Glutamatergic neuron (in vitro differentiated cells): Measurements from ENCODE around the gene GPAM. TPM values are rescaled to one million over a fixed set of nuclear protein-coding genes. Genes with fewer than 3 reads are reported as not detected.

Source experiments
- DNase-seq: peaks from one replicate; pipeline ENCODE4 v3.0.0; 2022
- H3K27ac Mint-ChIP-seq: one replicate; pipeline ENCODE4 v1.8.0; 2020; ENCODE audit warnings: mild to moderate bottlenecking, mixed read lengths, inconsistent platforms; ENCODE audit not compliant: unreplicated experiment
- H3K27me3 Mint-ChIP-seq: one replicate; pipeline ENCODE4 v1.8.0; 2020; ENCODE audit warnings: mild to moderate bottlenecking, moderate library complexity, mixed read lengths, inconsistent platforms; ENCODE audit not compliant: unreplicated experiment
- H3K36me3 Mint-ChIP-seq: one replicate; pipeline ENCODE4 v1.8.0; 2020; ENCODE audit warnings: mild to moderate bottlenecking, mixed read lengths, inconsistent platforms; ENCODE audit not compliant: unreplicated experiment
- H3K4me1 Mint-ChIP-seq: one replicate; pipeline ENCODE4 v1.8.0; 2020; ENCODE audit warnings: mild to moderate bottlenecking, low read depth, mixed read lengths, inconsistent platforms; ENCODE audit not compliant: unreplicated experiment
- H3K4me3 Mint-ChIP-seq: one replicate; pipeline ENCODE4 v1.8.0; 2020; ENCODE audit warnings: mild to moderate bottlenecking, mixed read lengths, inconsistent platforms; ENCODE audit not compliant: unreplicated experiment
- H3K9me3 Mint-ChIP-seq: one replicate; pipeline ENCODE4 v1.8.0; 2020; ENCODE audit warnings: mild to moderate bottlenecking, moderate library complexity, mixed read lengths, inconsistent platforms; ENCODE audit not compliant: unreplicated experiment
- long read RNA-seq: library from polyadenylated mRNA; unstranded; transcript quantifications from one replicate; pipeline ENCODE4 v2.0.0, GENCODE V29; 2020; ENCODE audit not compliant: unreplicated experiment
- total RNA-seq: library from RNA; stranded (reverse); fragmentation: NEBNext Ultra II Directional; extraction: Animal tissue kit (Norgen Biotek cat#: 25700); gene quantifications from one replicate; pipeline ENCODE4 v1.2.1, GENCODE V29; 2021; ENCODE audit not compliant: unreplicated experiment
- TF ChIP-seq, protein P1 (sequence below): fragments of 200-600 bp; sonication (generic); IDR thresholded peaks from one replicate; pipeline ENCODE4 v1.5.0; 2021; ENCODE audit not compliant: partially characterized antibody, unreplicated experiment

The GPAM gene, protein sequence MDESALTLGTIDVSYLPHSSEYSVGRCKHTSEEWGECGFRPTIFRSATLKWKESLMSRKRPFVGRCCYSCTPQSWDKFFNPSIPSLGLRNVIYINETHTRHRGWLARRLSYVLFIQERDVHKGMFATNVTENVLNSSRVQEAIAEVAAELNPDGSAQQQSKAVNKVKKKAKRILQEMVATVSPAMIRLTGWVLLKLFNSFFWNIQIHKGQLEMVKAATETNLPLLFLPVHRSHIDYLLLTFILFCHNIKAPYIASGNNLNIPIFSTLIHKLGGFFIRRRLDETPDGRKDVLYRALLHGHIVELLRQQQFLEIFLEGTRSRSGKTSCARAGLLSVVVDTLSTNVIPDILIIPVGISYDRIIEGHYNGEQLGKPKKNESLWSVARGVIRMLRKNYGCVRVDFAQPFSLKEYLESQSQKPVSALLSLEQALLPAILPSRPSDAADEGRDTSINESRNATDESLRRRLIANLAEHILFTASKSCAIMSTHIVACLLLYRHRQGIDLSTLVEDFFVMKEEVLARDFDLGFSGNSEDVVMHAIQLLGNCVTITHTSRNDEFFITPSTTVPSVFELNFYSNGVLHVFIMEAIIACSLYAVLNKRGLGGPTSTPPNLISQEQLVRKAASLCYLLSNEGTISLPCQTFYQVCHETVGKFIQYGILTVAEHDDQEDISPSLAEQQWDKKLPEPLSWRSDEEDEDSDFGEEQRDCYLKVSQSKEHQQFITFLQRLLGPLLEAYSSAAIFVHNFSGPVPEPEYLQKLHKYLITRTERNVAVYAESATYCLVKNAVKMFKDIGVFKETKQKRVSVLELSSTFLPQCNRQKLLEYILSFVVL
- total RNA-seq, result 13.8 TPM
- long read RNA-seq, partial matches to known transcripts, result 0 of 1 reads
- long read RNA-seq, other reads (novel, unspliced or antisense), result 1 of 1 reads

DNA sequence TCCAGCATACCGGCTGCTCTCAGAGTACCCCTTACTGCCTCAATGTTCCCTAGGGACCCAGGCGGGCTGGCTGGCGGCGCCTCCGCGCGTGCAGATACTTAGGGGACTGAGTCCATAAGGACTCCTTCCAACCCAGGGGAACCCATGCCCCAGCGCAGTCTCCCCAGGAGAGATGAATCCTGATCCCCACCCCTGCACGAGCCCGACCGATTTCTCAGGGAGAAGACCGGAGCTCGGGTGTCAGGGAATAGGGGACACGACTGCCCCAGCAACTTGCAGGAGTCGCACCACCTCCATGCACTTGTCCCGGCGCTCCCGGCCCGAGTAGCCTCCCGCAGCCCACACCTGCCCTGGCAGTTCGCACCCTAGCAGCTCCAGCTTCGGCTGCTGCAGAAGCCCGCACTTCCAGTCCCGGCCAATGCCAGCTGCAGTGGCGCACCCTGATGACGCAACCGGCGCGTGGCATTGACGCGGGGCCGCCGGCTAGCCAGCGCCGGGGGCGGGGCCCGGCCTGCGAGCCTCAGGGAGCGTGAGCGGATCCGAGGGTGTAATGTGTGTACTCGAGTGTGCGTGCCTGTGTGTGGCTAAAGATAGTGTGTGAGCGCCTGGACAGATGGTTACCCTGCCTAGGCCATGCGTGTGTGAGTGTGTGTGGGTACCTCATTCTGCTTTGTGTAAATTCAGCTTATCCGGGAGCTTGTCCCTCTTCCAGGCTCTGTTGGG lies at the start of gene GPAM:
Gene GPAM, minus strand, starts transcription at position 437 of the 723 bp plus-strand sequence. CDS start 1,981 bp downstream, outside the sequence.
- H3K27me3 Mint-ChIP-seq, result peaks cover 9% of the 10 kb centered on the region
- H3K4me3 Mint-ChIP-seq, result peak within 1 kb of the TSS; percentile 95
- peaks cover 18% of the 10 kb centered on the region for H3K9me3 Mint-ChIP-seq
- peak; percentile 100 for DNase-seq
- TF ChIP-seq, protein P1, sequence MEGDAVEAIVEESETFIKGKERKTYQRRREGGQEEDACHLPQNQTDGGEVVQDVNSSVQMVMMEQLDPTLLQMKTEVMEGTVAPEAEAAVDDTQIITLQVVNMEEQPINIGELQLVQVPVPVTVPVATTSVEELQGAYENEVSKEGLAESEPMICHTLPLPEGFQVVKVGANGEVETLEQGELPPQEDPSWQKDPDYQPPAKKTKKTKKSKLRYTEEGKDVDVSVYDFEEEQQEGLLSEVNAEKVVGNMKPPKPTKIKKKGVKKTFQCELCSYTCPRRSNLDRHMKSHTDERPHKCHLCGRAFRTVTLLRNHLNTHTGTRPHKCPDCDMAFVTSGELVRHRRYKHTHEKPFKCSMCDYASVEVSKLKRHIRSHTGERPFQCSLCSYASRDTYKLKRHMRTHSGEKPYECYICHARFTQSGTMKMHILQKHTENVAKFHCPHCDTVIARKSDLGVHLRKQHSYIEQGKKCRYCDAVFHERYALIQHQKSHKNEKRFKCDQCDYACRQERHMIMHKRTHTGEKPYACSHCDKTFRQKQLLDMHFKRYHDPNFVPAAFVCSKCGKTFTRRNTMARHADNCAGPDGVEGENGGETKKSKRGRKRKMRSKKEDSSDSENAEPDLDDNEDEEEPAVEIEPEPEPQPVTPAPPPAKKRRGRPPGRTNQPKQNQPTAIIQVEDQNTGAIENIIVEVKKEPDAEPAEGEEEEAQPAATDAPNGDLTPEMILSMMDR, result no peak
- peak within 1 kb of the TSS; percentile 92 for H3K27ac Mint-ChIP-seq
- peaks cover 4% of the 10 kb centered on the region for H3K4me1 Mint-ChIP-seq
- peaks cover 5% of the 10 kb centered on the region for H3K36me3 Mint-ChIP-seq

DNA sequence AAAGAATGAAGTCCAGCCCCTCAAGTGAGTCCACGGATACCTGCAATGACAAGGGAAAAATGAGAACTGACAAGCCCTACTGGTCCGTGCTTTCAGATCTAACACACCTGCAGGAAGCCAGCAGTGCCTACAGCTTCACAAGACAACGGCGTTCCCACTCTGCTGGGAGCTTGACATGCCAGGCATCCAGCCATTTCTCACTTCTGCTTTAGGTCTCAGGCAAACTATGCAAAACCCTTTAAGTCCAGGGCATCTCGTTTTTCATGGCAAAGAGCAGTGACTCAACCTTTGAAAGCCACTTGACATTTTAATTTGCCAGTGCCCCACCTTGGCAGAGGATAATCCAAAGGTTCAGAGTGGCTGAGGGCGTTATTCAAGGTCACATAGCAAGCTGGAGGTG lies 49.1 kb upstream of the GPAM start:
- H3K4me3 Mint-ChIP-seq, result no peak overlapping the region
- H3K27ac Mint-ChIP-seq, result no peak overlapping the region
- TF ChIP-seq, protein P1, result no peak
- no peak for DNase-seq
- peaks cover 5% of the 10 kb centered on the region for H3K36me3 Mint-ChIP-seq
- H3K9me3 Mint-ChIP-seq, result peaks cover 2% of the 10 kb centered on the region
- no peaks in the 10 kb centered on the region for H3K4me1 Mint-ChIP-seq
- H3K27me3 Mint-ChIP-seq, result no peaks in the 10 kb centered on the region

DNA sequence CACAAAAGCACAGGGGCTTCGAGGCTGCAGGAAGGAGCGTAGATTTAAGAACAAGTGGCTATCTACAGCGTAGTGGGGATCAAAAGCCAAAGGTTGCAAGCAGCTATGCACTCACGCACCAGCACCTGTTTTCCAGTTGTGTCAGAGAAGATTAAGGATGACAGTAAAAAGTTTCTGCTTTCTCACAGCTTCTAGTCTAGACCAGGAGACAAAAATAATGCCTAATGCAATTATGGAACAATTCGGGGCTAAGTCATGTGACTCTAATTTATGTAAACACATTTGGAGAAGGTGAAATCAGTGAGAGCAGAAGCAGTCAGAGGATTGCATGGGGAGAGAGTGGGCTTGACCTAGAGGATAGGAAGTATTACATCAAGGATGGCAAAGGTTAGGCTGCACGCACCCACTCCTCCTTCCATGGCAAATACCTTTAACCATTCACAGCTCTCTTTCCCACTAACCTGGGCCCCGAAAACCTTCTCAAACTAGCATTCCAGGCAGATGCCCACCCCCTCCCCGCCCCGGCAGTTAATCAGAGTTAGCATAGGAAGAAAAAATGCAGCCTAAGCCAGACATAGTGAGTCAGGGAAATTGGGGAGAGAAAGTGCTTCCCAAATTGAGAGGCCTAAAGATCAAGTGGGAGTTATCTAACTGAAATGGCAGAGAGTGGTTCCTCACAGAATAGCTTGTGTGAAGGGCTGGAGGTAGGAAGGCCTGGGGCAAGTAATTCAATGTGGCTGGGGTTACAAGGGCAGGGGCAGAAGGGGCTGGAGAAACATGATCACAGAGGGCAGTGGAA lies 48.2 kb upstream of the GPAM start:
- Mint-ChIP-seq H3K27ac (no peak overlapping the region), H3K4me1 (no peaks in the 10 kb centered on the region), H3K4me3 (no peak overlapping the region), H3K27me3 (no peaks in the 10 kb centered on the region), H3K9me3 (peaks cover 4% of the 10 kb centered on the region), H3K36me3 (no peaks in the 10 kb centered on the region)
- DNase-seq, result no peak
- TF ChIP-seq, protein P1, result no peak

DNA sequence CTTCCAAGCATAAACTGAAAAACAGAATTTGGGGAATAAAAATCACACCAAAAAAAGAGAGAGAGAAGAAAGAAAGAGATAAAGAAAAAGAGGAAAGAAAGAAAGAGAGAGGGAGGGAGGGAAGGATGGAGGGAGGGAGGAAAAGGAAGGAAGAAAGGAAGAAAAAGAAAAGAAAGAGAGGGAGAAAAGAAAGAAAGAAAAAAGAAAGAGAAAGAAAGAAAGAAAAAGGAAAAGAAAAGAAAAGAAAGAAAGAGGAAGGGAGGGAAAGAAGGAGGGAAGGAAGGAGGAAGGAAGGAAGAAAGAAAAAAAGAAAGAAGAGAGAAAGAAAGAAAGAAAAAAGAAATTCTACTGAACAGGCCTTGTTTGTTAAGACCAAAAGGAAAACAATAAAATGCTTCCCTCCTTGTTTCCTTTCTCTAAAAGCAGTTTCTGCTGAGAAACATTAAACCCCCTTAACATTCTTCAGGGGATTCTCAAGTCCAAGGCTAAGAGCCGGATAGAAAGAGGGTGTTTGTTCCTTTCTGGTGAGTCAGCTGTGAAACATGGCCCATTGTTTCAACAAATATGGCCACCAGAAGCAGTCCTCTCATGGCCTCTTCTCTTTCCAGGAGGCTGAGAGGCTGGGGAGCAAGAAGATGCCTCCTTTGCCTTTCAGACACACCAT lies 46.9 kb upstream of the GPAM start:
- DNase-seq, result no peak
- Mint-ChIP-seq H3K27me3 (no peaks in the 10 kb centered on the region), H3K9me3 (peaks cover 6% of the 10 kb centered on the region), H3K4me3 (no peak overlapping the region), H3K36me3 (peaks cover 7% of the 10 kb centered on the region), H3K4me1 (no peaks in the 10 kb centered on the region), H3K27ac (no peak overlapping the region)
- TF ChIP-seq, protein P1, result no peak
